OCI-LY7 (cell line): Measurements from ENCODE around the gene DLGAP1. TPM values are rescaled to one million over a fixed set of nuclear protein-coding genes. Genes with fewer than 3 reads are reported as not detected.
A peak's percentile ranks its signal among the peaks of the same experiment; 100 is the strongest.

Experiments
- BruUV-seq: library from RNA; stranded (reverse); fragments of 400-500 nt; replicated peaks from 2 replicates; lab custom pipeline; 2021; lab: Mats Ljungman, UMichigan
- CTCF ChIA-PET: fragments of 300-600 bp; sonication (Branson Sonifier 250); formaldehyde crosslinking; loops from one replicate; lab custom pipeline; 2022; ENCODE audit warnings: antibody characterized with exemption; ENCODE audit not compliant: unreplicated experiment; lab: Charles Lee
- POLR2A ChIA-PET: fragments of 300-600 bp; sonication (Branson Sonifier 250); formaldehyde crosslinking; loops from one replicate; lab custom pipeline; 2022; ENCODE audit warnings: antibody characterized with exemption; lab: Charles Lee
- DNase-seq: peaks from one replicate; pipeline ENCODE4 v3.0.0-alpha.2; 2015; ENCODE audit warnings: low spot score
- H2AFZ ChIP-seq: fragments of 200-600 bp; sonication (generic), shearing (Covaris generic); 2 replicates; pipeline ENCODE4 v1.6.1; 2014; ENCODE audit warnings: mild to moderate bottlenecking, antibody characterized with exemption, low read length, moderate library complexity
- H3K27ac ChIP-seq: fragments of 200-600 bp; sonication (generic); 2 replicates; pipeline ENCODE4 v1.5.1; 2014; ENCODE audit warnings: mixed run types, low read depth, mild to moderate bottlenecking, moderate library complexity, low read length, inconsistent platforms; ENCODE audit not compliant: poor library complexity, severe bottlenecking
- H3K36me3 ChIP-seq: fragments of 200-600 bp; sonication (generic); 2 replicates; pipeline ENCODE4 v1.6.1; 2014; ENCODE audit warnings: mild to moderate bottlenecking, antibody characterized with exemption, low read length, moderate library complexity, mixed read lengths; ENCODE audit not compliant: insufficient read depth
- H3K4me1 ChIP-seq: fragments of 200-600 bp; sonication (generic); 2 replicates; pipeline ENCODE4 v1.5.1; 2014; ENCODE audit warnings: mild to moderate bottlenecking, low read length; ENCODE audit not compliant: insufficient read depth, poor library complexity, severe bottlenecking
- H3K4me2 ChIP-seq: fragments of 200-600 bp; sonication (generic); 2 replicates; pipeline ENCODE4 v1.6.1; 2014; ENCODE audit warnings: mild to moderate bottlenecking, low read length
- H3K4me3 ChIP-seq: fragments of 200-600 bp; sonication (generic); 2 replicates; pipeline ENCODE4 v1.5.1; 2014; ENCODE audit warnings: mild to moderate bottlenecking, low read depth, low read length; ENCODE audit not compliant: poor library complexity, severe bottlenecking
- H3K79me2 ChIP-seq: fragments of 200-600 bp; sonication (generic); 2 replicates; pipeline ENCODE4 v1.6.1; 2016; ENCODE audit warnings: low read depth, mild to moderate bottlenecking, low read length, moderate library complexity, mixed read lengths; ENCODE audit not compliant: insufficient read depth
- H3K9me2 ChIP-seq: fragments of 200-600 bp; sonication (generic); 2 replicates; pipeline ENCODE4 v1.6.1; 2016; ENCODE audit warnings: mild to moderate bottlenecking, low read length, mixed read lengths; ENCODE audit not compliant: insufficient read depth
- H3K9me3 ChIP-seq: fragments of 200-600 bp; sonication (generic); 2 replicates; pipeline ENCODE4 v1.6.1; 2014; ENCODE audit warnings: mild to moderate bottlenecking, mixed run types, low read length, mixed read lengths
- H4K20me1 ChIP-seq: fragments of 200-600 bp; sonication (generic); 2 replicates; pipeline ENCODE4 v1.6.1; 2014; ENCODE audit warnings: mild to moderate bottlenecking, antibody characterized with exemption, low read length, moderate library complexity, mixed read lengths; ENCODE audit not compliant: insufficient read depth
- EZH2phosphoT487 ChIP-seq: fragments of 200-600 bp; sonication (generic); IDR thresholded peaks from 2 replicates; pipeline ENCODE4 v1.6.1; 2018; ENCODE audit warnings: low read depth, borderline replicate concordance, mild to moderate bottlenecking, mixed run types, antibody characterized with exemption, low read length, moderate library complexity, mixed read lengths
- intact Hi-C: fragments of 100-400 bp; cut with micrococcal nuclease; formaldehyde crosslinking; loops from one replicate; pipeline ENCODE4 v1.10.0; 2022; ENCODE audit not compliant: unreplicated experiment
- total RNA-seq, 2 experiments: library from RNA; depleted of rRNA in 1 of 2; stranded (reverse); fragments of >200 nt in 1 of 2; shearing (Covaris generic) in 1 of 2; gene quantifications; 2 replicates each; pipeline ENCODE4 v1.2.3, GENCODE V29; 2014 to 2022
- TF ChIP-seq, protein P1 (sequence below): fragments of 200-600 bp; sonication (generic); conservative IDR thresholded peaks from 2 replicates; pipeline ENCODE4 v1.5.1; 2014; ENCODE audit warnings: mild to moderate bottlenecking, antibody characterized with exemption, low read length, moderate library complexity, mixed read lengths

The DLGAP1 gene
- total RNA-seq, 2 experiments from 2014 or later: 0.22 TPM; not detected in 1

GRCh38 chr18:4399929-4400328, 55.2 kb downstream of the DLGAP1 start:
- peak; percentile 70 for DNase-seq
- no peak for TF ChIP-seq EZH2phosphoT487
- TF ChIP-seq, protein P1, sequence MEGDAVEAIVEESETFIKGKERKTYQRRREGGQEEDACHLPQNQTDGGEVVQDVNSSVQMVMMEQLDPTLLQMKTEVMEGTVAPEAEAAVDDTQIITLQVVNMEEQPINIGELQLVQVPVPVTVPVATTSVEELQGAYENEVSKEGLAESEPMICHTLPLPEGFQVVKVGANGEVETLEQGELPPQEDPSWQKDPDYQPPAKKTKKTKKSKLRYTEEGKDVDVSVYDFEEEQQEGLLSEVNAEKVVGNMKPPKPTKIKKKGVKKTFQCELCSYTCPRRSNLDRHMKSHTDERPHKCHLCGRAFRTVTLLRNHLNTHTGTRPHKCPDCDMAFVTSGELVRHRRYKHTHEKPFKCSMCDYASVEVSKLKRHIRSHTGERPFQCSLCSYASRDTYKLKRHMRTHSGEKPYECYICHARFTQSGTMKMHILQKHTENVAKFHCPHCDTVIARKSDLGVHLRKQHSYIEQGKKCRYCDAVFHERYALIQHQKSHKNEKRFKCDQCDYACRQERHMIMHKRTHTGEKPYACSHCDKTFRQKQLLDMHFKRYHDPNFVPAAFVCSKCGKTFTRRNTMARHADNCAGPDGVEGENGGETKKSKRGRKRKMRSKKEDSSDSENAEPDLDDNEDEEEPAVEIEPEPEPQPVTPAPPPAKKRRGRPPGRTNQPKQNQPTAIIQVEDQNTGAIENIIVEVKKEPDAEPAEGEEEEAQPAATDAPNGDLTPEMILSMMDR: no peak
- CTCF ChIA-PET: interaction anchor here (0.7 kb wide), 1 partner anchor 160 kb away, joined by 3 read pairs; no protein-coding TSS in a partner anchor
- no peak overlapping the region for H3K4me3 ChIP-seq
- no peaks in the 10 kb centered on the region for H4K20me1 ChIP-seq
- H3K9me2 ChIP-seq: no peaks in the 10 kb centered on the region; the same call in 1 of the 2 replicates
- no peaks in the 10 kb centered on the region; the same call in 1 of the 2 replicates for H3K9me3 ChIP-seq
- H3K4me2 ChIP-seq: peak overlapping the region; percentile 54
- POLR2A ChIA-PET: no interaction called here
- H2AFZ ChIP-seq: peak overlapping the region; percentile 37; the same call in 1 of the 2 replicates
- H3K79me2 ChIP-seq: no peaks in the 10 kb centered on the region
- peaks cover 26% of the 10 kb centered on the region for H3K4me1 ChIP-seq
- intact Hi-C loops: no loop called here
- H3K27ac ChIP-seq: peak overlapping the region; percentile 50
- H3K36me3 ChIP-seq: no peaks in the 10 kb centered on the region
- BruUV-seq: no TSS peak

DNA sequence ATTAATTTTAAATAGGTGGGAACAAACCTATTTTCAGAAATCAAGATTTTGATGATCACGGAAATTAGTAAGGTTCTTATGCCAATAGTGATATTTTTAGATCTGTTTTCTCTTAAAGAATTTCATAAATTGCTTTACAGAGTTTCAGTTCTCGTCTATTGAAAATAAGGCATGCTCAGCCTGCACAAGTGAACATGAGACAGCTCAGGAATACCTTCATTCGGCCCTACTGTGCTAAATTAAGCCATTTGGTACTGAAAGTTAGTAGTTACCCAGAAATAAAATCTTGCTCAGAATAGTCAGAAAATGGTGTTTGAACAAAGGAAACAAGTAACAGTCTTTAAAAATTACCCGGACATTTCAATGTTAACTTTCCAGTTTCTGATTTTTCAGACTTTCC, 60.4 kb downstream of the DLGAP1 start:
- H3K4me1 ChIP-seq: peaks cover 23% of the 10 kb centered on the region
- no peaks in the 10 kb centered on the region for H3K79me2 ChIP-seq
- CTCF ChIA-PET: no interaction called here
- no TSS peak for BruUV-seq
- no peak overlapping the region for H3K4me3 ChIP-seq
- H3K27ac ChIP-seq: no peak overlapping the region
- no peaks in the 10 kb centered on the region for H4K20me1 ChIP-seq
- no peaks in the 10 kb centered on the region for H3K36me3 ChIP-seq
- H3K4me2 ChIP-seq: peak overlapping the region; percentile 43; the same call in 1 of the 2 replicates
- TF ChIP-seq EZH2phosphoT487: no peak
- intact Hi-C loops: no loop called here
- POLR2A ChIA-PET: no interaction called here
- peak; percentile 11 for DNase-seq
- peak overlapping the region; percentile 18; the same call in 1 of the 2 replicates for H2AFZ ChIP-seq
- H3K9me3 ChIP-seq: no peaks in the 10 kb centered on the region; the same call in 1 of the 2 replicates
- no peaks in the 10 kb centered on the region for H3K9me2 ChIP-seq

DNA sequence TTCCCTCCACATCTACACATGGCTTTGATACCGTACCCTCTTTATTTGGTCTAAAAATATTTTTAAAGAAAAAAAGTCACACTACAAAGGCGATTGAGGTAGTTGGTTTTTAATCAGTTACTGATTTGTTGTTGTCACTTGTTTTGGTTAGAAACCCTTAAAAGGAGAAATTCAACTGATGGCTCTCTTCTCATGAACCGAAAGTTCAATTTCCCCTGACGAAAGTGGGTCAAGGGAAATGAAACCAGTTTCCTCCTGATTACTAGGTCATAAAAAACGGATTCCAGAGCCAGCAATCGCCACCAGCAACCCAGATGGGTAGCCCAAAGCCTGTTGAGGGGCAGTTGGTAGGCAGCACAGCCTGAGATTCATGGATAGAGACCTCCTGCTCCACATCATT, 63.2 kb downstream of the DLGAP1 start:
- Histone ChIP-seq H3K4me1 (peaks cover 15% of the 10 kb centered on the region), H3K9me2 (no peaks in the 10 kb centered on the region), H3K4me2 (no peak overlapping the region), H3K9me3 (no peaks in the 10 kb centered on the region; the same call in 1 of the 2 replicates), H2AFZ (no peak overlapping the region), H3K27ac (no peak overlapping the region), H3K79me2 (no peaks in the 10 kb centered on the region), H4K20me1 (no peaks in the 10 kb centered on the region), H3K36me3 (no peaks in the 10 kb centered on the region), H3K4me3 (no peak overlapping the region)
- POLR2A ChIA-PET: interaction anchor here (1.0 kb wide), 1 partner anchor 10 kb away, joined by 3 read pairs; no protein-coding TSS in a partner anchor
- BruUV-seq: no TSS peak
- intact Hi-C loops: no loop called here
- CTCF ChIA-PET: no interaction called here
- DNase-seq: peak; percentile 8
- TF ChIP-seq, protein P1: no peak
- TF ChIP-seq EZH2phosphoT487: no peak
